B cell (primary cell): ENCODE measurements around the gene MYH14. TPM values are rescaled to one million over a fixed set of nuclear protein-coding genes. Genes with fewer than 3 reads are reported as not detected.
A peak's percentile ranks its signal among the peaks of the same experiment; 100 is the strongest.

ENCODE experiments used
- ATAC-seq: fragments of 200-7000 bp; cut with Tn5 transposase; one replicate; pipeline ENCODE4 v1.10.0; 2021; ENCODE audit warnings: low read depth, mild to moderate bottlenecking, moderate number of reproducible peaks, moderate library complexity
- CTCF ChIA-PET: fragments of 350-600 bp; sonication (Branson Sonifier 250); formaldehyde crosslinking; loops from one replicate; lab custom pipeline; 2021; ENCODE audit warnings: antibody characterized with exemption, inconsistent platforms; lab: Charles Lee
- POLR2A ChIA-PET: fragments of 350-600 bp; sonication (Branson Sonifier 250); formaldehyde crosslinking; loops from one replicate; lab custom pipeline; 2021; ENCODE audit warnings: antibody characterized with exemption; lab: Charles Lee
- DNase-seq: peaks from one replicate; pipeline ENCODE4 v3.0.0; 2013
- H2AFZ ChIP-seq: 2 replicates; pipeline ENCODE4 v1.6.1; 2012; ENCODE audit warnings: mild to moderate bottlenecking, low read depth, low read length; ENCODE audit not compliant: insufficient read depth, poor library complexity, severe bottlenecking
- H3K27ac ChIP-seq, 2 donors: 1 replicate in 1 of 2; 2 replicates in 1 of 2; pipeline ENCODE4 v1.5.1; 2012 to 2013; ENCODE audit warnings: low read length in 2 of 2, mild to moderate bottlenecking in 2 of 2, moderate library complexity in 1 of 2
- H3K27me3 ChIP-seq, 4 experiments: fragments of 200-600 bp in 1 of 4; sonication (generic) in 1 of 4; replicated peaks in 1 of 4; 1 replicate in 2 of 4; 2 replicates in 2 of 4; pipeline versions ENCODE4 v1.6.1 to v1.7.0; 2013 to 2016; ENCODE audit warnings: low read length in 3 of 4, mild to moderate bottlenecking in 2 of 4, mixed read lengths in 1 of 4, moderate library complexity in 1 of 4; ENCODE audit not compliant: insufficient read depth in 4 of 4, control insufficient read depth in 3 of 4; ENCODE audit errors: control extremely low read depth in 1 of 4
- H3K36me3 ChIP-seq, 2 experiments: replicated peaks in 1 of 2; 1 replicate in 1 of 2; 2 replicates in 1 of 2; pipeline versions ENCODE4 v1.6.1 to v1.7.1; 2013; ENCODE audit warnings: low read length in 1 of 2; ENCODE audit not compliant: insufficient read depth in 2 of 2, control insufficient read depth in 1 of 2; ENCODE audit errors: control extremely low read depth in 1 of 2, extremely low read depth in 1 of 2
- H3K4me1 ChIP-seq, 2 donors: fragments of 200-600 bp in 1 of 2; sonication (generic) in 1 of 2; 1 replicate in 1 of 2; 2 replicates in 1 of 2; pipeline versions ENCODE4 v1.5.1 to v1.6.1; 2013 to 2017; ENCODE audit warnings: low read length in 2 of 2; ENCODE audit not compliant: control insufficient read depth in 2 of 2, insufficient read depth in 2 of 2
- H3K4me2 ChIP-seq: replicated peaks from 2 replicates; pipeline ENCODE3; 2012; ENCODE audit warnings: mild to moderate bottlenecking, low read depth, low read length; ENCODE audit not compliant: poor library complexity, severe bottlenecking
- H3K4me3 ChIP-seq, 5 experiments: fragments of 200-600 bp in 1 of 5; sonication (generic) in 1 of 5; 1 replicate in 3 of 5; 2 replicates in 2 of 5; pipeline versions ENCODE4 v1.5.1 to v1.7.0; 2011 to 2016; ENCODE audit warnings: low read length in 4 of 5, mild to moderate bottlenecking in 4 of 5, low read depth in 2 of 5, control low read depth in 1 of 5, moderate library complexity in 1 of 5; ENCODE audit not compliant: insufficient read depth in 1 of 5; ENCODE audit errors: control extremely low read depth in 1 of 5, extremely low read depth in 1 of 5
- H3K79me2 ChIP-seq: fragments of 200-600 bp; sonication (generic); one replicate; pipeline ENCODE4 v1.6.0; 2016; ENCODE audit warnings: low read length; ENCODE audit not compliant: control insufficient read depth, insufficient read depth
- H3K9ac ChIP-seq: fragments of 200-600 bp; sonication (generic); 2 replicates; pipeline ENCODE4 v1.6.1; 2017; ENCODE audit warnings: mild to moderate bottlenecking, low read length, moderate library complexity
- H3K9me3 ChIP-seq, 3 donors: one replicate each; pipeline versions ENCODE4 v1.6.1 to v1.7.1; 2013; ENCODE audit warnings: low read length in 2 of 3; ENCODE audit not compliant: control insufficient read depth in 2 of 3, insufficient read depth in 1 of 3; ENCODE audit errors: control extremely low read depth in 1 of 3
- H4K20me1 ChIP-seq: 2 replicates; pipeline ENCODE4 v1.6.0; 2012; ENCODE audit warnings: mild to moderate bottlenecking, low read length; ENCODE audit not compliant: insufficient read depth, control insufficient read depth, poor library complexity, severe bottlenecking
- H3K27ac Mint-ChIP-seq: one replicate; pipeline ENCODE4 v1.8.0; 2021; ENCODE audit warnings: mixed read lengths
- H3K27me3 Mint-ChIP-seq: one replicate; pipeline ENCODE4 v1.8.0; 2021; ENCODE audit warnings: mixed read lengths
- H3K4me1 Mint-ChIP-seq: one replicate; pipeline ENCODE4 v1.8.0; 2021; ENCODE audit warnings: mixed read lengths
- H3K4me3 Mint-ChIP-seq: one replicate; pipeline ENCODE4 v1.8.0; 2021; ENCODE audit warnings: mixed read lengths
- H3K9me3 Mint-ChIP-seq: one replicate; pipeline ENCODE4 v1.8.0; 2022; ENCODE audit warnings: mixed read lengths; ENCODE audit not compliant: insufficient read depth
- CTCF ChIP-seq: fragments of 200-600 bp; IDR thresholded peaks from one replicate; pipeline ENCODE4 v1.8.0; 2022; ENCODE audit warnings: antibody characterized with exemption, mild to moderate bottlenecking
- EZH2 ChIP-seq: IDR thresholded peaks from 2 replicates; pipeline ENCODE4 v1.6.1; 2012; ENCODE audit warnings: borderline replicate concordance, low read depth, mild to moderate bottlenecking, moderate library complexity, low read length; ENCODE audit not compliant: insufficient read depth, poor library complexity, severe bottlenecking
- WGBS: methylation state at CpG from one replicate; pipeline ENCODE4 v1.1.5; 2013; ENCODE audit warnings: missing lambda C conversion rate; ENCODE audit not compliant: insufficient coverage; 5-methylcytosine and 5-hydroxymethylcytosine counted together
- intact Hi-C: fragments of 100-400 bp; cut with micrococcal nuclease; formaldehyde crosslinking; loops from one replicate; pipeline ENCODE4 v1.10.0; 2022
- polyA plus RNA-seq: library from polyadenylated mRNA; depleted of rRNA; stranded (reverse); fragments of >200 nt; gene quantifications from 2 replicates; pipeline ENCODE4 v1.2.3, GENCODE V29; 2012
- total RNA-seq, 2 donors: library from RNA; stranded (reverse); fragments of 120-200 nt in 1 of 2; gene quantifications; 1 replicate in 1 of 2; 2 replicates in 1 of 2; pipeline versions ENCODE4 v1.2.3 to v1.2.4, GENCODE V29; 2013 to 2022

MYH14 gene
- total and polyA plus RNA-seq, 2 donors (not counting 1 experiment from before 2014, with no cell fraction given) = not detected

DNA sequence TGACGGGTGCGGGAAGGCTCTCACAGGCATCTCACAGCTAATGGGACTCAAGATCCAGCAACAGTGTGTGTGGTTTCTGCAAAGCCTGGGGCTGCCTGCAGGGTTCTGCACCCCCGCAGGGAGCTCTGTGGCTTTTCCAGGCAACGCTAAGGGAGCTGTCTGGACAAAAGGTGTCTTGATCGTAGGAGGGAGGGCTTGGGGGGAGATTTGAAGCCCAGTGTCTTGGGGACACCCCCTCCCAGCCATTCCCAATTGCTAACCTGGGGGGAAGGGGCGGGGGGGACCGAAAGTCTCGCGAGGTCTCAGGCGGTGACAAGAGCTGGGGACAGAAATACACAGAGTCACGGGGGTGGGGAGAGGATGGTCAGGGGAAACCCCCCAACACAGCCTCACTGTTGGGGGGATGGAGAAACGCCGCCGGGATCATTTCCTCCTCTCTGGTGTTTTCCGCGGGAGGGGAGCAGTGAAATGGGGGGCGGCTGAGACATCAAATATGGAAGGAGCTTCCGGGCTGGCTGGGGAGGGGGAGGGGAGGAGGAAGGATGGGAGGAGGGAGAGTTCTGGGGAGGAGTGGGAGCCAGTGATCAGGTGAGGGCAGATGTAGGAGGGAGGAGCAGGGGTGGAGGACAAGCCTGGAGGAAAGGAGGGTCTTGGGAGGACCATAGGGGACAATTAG lies 112.5 kb downstream of the MYH14 start:
- Histone ChIP-seq H3K4me2 (peak overlapping the region; percentile 60), H3K4me3 (peak overlapping the region in 2 of 5 experiments; percentile 5 to 23), H3K27ac (no peak overlapping the region), H3K36me3 (no peaks in the 10 kb centered on the region), H3K9me3 (peaks cover 0 to 28% (median under 1%) of the 10 kb centered on the region in 3 donors), H3K79me2 (no peaks in the 10 kb centered on the region), H3K27me3 (peaks cover 0 to 55% (median 35%) of the 10 kb centered on the region in 4 experiments), H2AFZ (no peak overlapping the region), H3K9ac (no peak overlapping the region), H3K4me1 (peaks cover 24 to 34% of the 10 kb centered on the region in 2 donors), H4K20me1 (no peaks in the 10 kb centered on the region)
- peak overlapping the region; percentile 62 for H3K4me3 Mint-ChIP-seq
- ATAC-seq (no peak), DNase-seq (peak; percentile 61)
- H3K9me3 Mint-ChIP-seq = no peaks in the 10 kb centered on the region
- WGBS = 0% methylated on average over 5 of the region's 18 CpGs
- TF ChIP-seq EZH2 = no peak
- no peak for TF ChIP-seq CTCF
- POLR2A ChIA-PET = interaction anchor here (0.7 kb wide), 1 partner anchor 631 kb away, joined by 10 read pairs; no protein-coding TSS in a partner anchor
- H3K4me1 Mint-ChIP-seq = peaks cover 27% of the 10 kb centered on the region
- intact Hi-C loops = no loop called here
- CTCF ChIA-PET = interaction anchor here (1.0 kb wide), 1 partner anchor 12 kb away, joined by 3 read pairs; no protein-coding TSS in a partner anchor
- H3K27ac Mint-ChIP-seq = no peak overlapping the region
- peaks cover 37% of the 10 kb centered on the region for H3K27me3 Mint-ChIP-seq

DNA sequence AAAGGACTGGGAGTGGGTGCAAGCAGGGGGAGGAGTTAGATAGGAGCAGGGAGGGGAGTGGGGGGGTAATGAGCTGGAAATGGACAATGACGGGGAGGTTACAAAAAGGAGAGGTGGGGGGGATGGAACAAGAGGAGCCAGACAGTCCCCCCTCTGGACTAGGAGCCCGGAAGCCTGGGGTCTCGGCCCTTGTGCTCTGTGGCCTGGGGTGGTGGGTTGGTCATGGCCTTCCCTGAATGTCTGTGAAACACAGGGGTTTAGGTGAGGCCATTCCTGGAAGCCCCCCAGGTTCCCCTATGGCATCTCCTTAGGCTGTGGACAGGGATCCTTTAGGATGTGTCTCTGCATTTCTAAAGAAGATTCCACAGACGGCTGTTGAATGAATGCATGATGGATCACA lies 113.7 kb downstream of the MYH14 start:
- peaks cover 33% of the 10 kb centered on the region for H3K27me3 Mint-ChIP-seq
- no peak overlapping the region for H3K4me3 Mint-ChIP-seq

More for the DNA sequence above, 113.7 kb downstream of the MYH14 start:
- Histone ChIP-seq H3K4me1 (peaks cover 23 to 34% of the 10 kb centered on the region in 2 donors), H3K9ac (no peak overlapping the region), H2AFZ (no peak overlapping the region), H4K20me1 (no peaks in the 10 kb centered on the region), H3K4me3 (no peak overlapping the region), H3K36me3 (no peaks in the 10 kb centered on the region), H3K4me2 (no peak overlapping the region), H3K9me3 (peaks cover 0 to 24% (median 0%) of the 10 kb centered on the region in 3 donors), H3K27ac (no peak overlapping the region), H3K27me3 (peaks cover 0 to 46% (median 29%) of the 10 kb centered on the region in 4 experiments), H3K79me2 (no peaks in the 10 kb centered on the region)
- peaks cover 25% of the 10 kb centered on the region for H3K4me1 Mint-ChIP-seq
- WGBS = 83% methylated on average over 4 of the region's 4 CpGs
- no peak for DNase-seq
- intact Hi-C loops = no loop called here
- ChIA-PET POLR2A (no interaction called here), CTCF (interaction anchor here (0.9 kb wide), 1 partner anchor 12 kb away, joined by 3 read pairs; the partner anchor contains the start of gene KCNC3)
- H3K27ac Mint-ChIP-seq = no peak overlapping the region
- H3K9me3 Mint-ChIP-seq = no peaks in the 10 kb centered on the region
- no peak for ATAC-seq
- TF ChIP-seq CTCF = no peak
- TF ChIP-seq EZH2 = no peak
